Panc1 (cell line): Measurements from ENCODE around the gene SEC31A. TPM values are rescaled to one million over a fixed set of nuclear protein-coding genes. Genes with fewer than 3 reads are reported as not detected.
"Not testable (repeated sequence)": the region's sequence is repeated elsewhere in the genome, so short reads cannot be mapped to it uniquely, and the experiment has no call there.

Experiments used
- ATAC-seq: fragments of 200-7000 bp; cut with Tn5 transposase; 2 replicates; pipeline ENCODE4 v1.9.1; 2020; ENCODE audit warnings: mild to moderate bottlenecking, moderate library complexity
- BruUV-seq: library from RNA; stranded (reverse); fragments of 400-500 nt; replicated peaks from 2 replicates; lab custom pipeline; 2021; lab: Mats Ljungman, UMichigan
- CTCF ChIA-PET: fragments of 300-600 bp; sonication (Branson Sonifier 250); formaldehyde crosslinking; loops from one replicate; lab custom pipeline; 2022; ENCODE audit warnings: antibody characterized with exemption; lab: Charles Lee
- POLR2A ChIA-PET: fragments of 300-600 bp; sonication (Branson Sonifier 250); formaldehyde crosslinking; loops from one replicate; lab custom pipeline; 2022; ENCODE audit warnings: antibody characterized with exemption; lab: Charles Lee
- DNase-seq: peaks from one replicate; pipeline ENCODE4 v3.0.0-alpha.2; 2010; ENCODE audit warnings: low read depth, low spot score
- H3K27ac ChIP-seq: 2 replicates; pipeline ENCODE4 v1.5.1; 2011; ENCODE audit warnings: mild to moderate bottlenecking, low read length, inconsistent platforms
- H3K27me3 ChIP-seq: fragments of 200-500 bp; sonication (Bioruptor generic); 2 replicates; pipeline ENCODE4 v1.6.0; 2014; ENCODE audit warnings: low read length, inconsistent platforms; ENCODE audit not compliant: control insufficient read depth, insufficient read depth
- H3K36me3 ChIP-seq: fragments of 200-500 bp; sonication (Bioruptor generic); 2 replicates; pipeline ENCODE4 v1.5.1; 2014; ENCODE audit warnings: inconsistent platforms, mild to moderate bottlenecking, low read length, moderate library complexity; ENCODE audit not compliant: control insufficient read depth, insufficient read depth
- H3K4me1 ChIP-seq: 2 replicates; pipeline ENCODE4 v1.5.1; 2011; ENCODE audit warnings: inconsistent platforms, mild to moderate bottlenecking, low read length, moderate library complexity; ENCODE audit not compliant: control insufficient read depth, insufficient read depth
- H3K4me3 ChIP-seq, 2 experiments: 2 replicates each; pipeline ENCODE4 v1.5.1; 2011 to 2012; ENCODE audit warnings: low read depth in 2 of 2, low read length in 2 of 2, mild to moderate bottlenecking in 2 of 2, inconsistent platforms in 1 of 2, moderate library complexity in 1 of 2
- H3K9me3 ChIP-seq: fragments of 200-500 bp; sonication (Bioruptor generic); 2 replicates; pipeline ENCODE4 v1.5.1; 2014; ENCODE audit warnings: low read depth, mild to moderate bottlenecking, inconsistent platforms, low read length, moderate library complexity; ENCODE audit not compliant: control insufficient read depth, insufficient read depth
- POLR2AphosphoS5 ChIP-seq: IDR thresholded peaks from 2 replicates; pipeline ENCODE4 v1.6.1; 2012; ENCODE audit warnings: mild to moderate bottlenecking, low read depth, low read length, moderate library complexity
- SIN3A ChIP-seq: IDR thresholded peaks from 2 replicates; pipeline ENCODE4 v1.6.1; 2012; ENCODE audit warnings: low read depth, mild to moderate bottlenecking, low read length, moderate library complexity, borderline replicate concordance; ENCODE audit not compliant: insufficient read depth
- TCF7L2 ChIP-seq: IDR thresholded peaks from 2 replicates; pipeline ENCODE4 v1.6.1; 2011; ENCODE audit warnings: mild to moderate bottlenecking, low read depth, low read length, inconsistent platforms
- in situ Hi-C: cut with HindIII; loops from 2 replicates; pipeline ENCODE4 v1.10.0; 2016; ENCODE audit warnings: low sequenced_read_pairs, low pct_unique_long_range_greater_than_20kb
- intact Hi-C: fragments of 100-400 bp; cut with micrococcal nuclease; formaldehyde crosslinking; loops from one replicate; pipeline ENCODE4 v1.10.0; 2022; ENCODE audit not compliant: unreplicated experiment
- total RNA-seq: library from RNA; stranded (reverse); gene quantifications from one replicate; pipeline ENCODE4 v1.2.1, GENCODE V29; 2021; ENCODE audit not compliant: unreplicated experiment
- TF ChIP-seq, protein P1 (sequence below): fragments of 450-650 bp; IDR thresholded peaks from 2 replicates; pipeline ENCODE4 v1.5.1; 2017; ENCODE audit warnings: mild to moderate bottlenecking
- TF ChIP-seq, protein P2 (sequence below), 2 experiments: IDR thresholded peaks; 2 replicates each; pipeline ENCODE4 v1.6.1; 2011 to 2012; ENCODE audit warnings: low read depth in 2 of 2, control low read depth in 1 of 2, low read length in 1 of 2, mild to moderate bottlenecking in 1 of 2, moderate library complexity in 1 of 2; ENCODE audit not compliant: insufficient read depth in 1 of 2

Gene SEC31A
- total RNA-seq, 1 experiment from 2014 or later: 107 TPM

DNA sequence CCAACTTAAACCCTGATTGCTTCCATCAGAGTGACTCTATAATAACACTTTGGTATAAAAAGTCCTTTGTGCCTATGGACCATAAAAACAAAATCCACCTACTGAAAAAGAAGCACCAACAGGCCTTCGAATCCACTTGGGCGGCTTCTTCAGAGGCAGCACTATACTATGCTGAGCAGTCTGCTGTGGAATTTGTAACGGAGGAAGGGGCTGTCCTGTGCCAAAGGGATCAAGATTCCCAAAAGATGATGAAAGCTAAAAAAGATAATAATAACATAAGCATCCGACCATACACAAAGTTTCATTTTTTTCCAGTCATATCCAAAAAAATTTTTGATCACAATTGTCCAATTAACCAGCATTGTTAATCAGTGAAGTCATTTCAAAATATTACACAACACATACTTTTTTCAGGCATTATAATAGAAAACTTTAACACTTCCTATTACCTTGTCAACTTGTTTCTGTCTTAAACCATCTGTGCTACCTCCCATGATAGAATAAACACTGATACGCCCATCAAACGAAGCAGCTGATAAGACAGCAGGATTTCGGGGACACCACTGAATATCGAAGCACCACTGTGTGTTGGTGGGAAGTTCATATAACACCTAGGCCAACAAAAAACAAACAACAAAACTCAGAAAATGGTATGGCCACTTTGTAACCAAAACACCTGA, 24.1 kb downstream of the SEC31A start:
- ChIA-PET CTCF (no interaction called here), POLR2A (no interaction called here)
- DNase-seq: no peak
- TF ChIP-seq, protein P1, sequence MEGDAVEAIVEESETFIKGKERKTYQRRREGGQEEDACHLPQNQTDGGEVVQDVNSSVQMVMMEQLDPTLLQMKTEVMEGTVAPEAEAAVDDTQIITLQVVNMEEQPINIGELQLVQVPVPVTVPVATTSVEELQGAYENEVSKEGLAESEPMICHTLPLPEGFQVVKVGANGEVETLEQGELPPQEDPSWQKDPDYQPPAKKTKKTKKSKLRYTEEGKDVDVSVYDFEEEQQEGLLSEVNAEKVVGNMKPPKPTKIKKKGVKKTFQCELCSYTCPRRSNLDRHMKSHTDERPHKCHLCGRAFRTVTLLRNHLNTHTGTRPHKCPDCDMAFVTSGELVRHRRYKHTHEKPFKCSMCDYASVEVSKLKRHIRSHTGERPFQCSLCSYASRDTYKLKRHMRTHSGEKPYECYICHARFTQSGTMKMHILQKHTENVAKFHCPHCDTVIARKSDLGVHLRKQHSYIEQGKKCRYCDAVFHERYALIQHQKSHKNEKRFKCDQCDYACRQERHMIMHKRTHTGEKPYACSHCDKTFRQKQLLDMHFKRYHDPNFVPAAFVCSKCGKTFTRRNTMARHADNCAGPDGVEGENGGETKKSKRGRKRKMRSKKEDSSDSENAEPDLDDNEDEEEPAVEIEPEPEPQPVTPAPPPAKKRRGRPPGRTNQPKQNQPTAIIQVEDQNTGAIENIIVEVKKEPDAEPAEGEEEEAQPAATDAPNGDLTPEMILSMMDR: no peak
- TF ChIP-seq, protein P2, sequence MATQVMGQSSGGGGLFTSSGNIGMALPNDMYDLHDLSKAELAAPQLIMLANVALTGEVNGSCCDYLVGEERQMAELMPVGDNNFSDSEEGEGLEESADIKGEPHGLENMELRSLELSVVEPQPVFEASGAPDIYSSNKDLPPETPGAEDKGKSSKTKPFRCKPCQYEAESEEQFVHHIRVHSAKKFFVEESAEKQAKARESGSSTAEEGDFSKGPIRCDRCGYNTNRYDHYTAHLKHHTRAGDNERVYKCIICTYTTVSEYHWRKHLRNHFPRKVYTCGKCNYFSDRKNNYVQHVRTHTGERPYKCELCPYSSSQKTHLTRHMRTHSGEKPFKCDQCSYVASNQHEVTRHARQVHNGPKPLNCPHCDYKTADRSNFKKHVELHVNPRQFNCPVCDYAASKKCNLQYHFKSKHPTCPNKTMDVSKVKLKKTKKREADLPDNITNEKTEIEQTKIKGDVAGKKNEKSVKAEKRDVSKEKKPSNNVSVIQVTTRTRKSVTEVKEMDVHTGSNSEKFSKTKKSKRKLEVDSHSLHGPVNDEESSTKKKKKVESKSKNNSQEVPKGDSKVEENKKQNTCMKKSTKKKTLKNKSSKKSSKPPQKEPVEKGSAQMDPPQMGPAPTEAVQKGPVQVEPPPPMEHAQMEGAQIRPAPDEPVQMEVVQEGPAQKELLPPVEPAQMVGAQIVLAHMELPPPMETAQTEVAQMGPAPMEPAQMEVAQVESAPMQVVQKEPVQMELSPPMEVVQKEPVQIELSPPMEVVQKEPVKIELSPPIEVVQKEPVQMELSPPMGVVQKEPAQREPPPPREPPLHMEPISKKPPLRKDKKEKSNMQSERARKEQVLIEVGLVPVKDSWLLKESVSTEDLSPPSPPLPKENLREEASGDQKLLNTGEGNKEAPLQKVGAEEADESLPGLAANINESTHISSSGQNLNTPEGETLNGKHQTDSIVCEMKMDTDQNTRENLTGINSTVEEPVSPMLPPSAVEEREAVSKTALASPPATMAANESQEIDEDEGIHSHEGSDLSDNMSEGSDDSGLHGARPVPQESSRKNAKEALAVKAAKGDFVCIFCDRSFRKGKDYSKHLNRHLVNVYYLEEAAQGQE (IDR thresholded peaks at IDR 0.05; ENCODE audit: insufficient read depth in 1 of 2, low read depth in 2 of 2, low read length in 1 of 2): no peak
- TF ChIP-seq TCF7L2 (no peak), SIN3A (no peak), POLR2AphosphoS5 (no peak)
- BruUV-seq: no TSS peak
- intact Hi-C loops (no loop called here), in situ Hi-C loops (no loop called here)
- H3K27ac ChIP-seq: no peak overlapping the region
- peaks cover 2% of the 10 kb centered on the region; the same call in 1 of the 2 replicates for H3K4me1 ChIP-seq
- no peaks in the 10 kb centered on the region for H3K9me3 ChIP-seq
- H3K27me3 ChIP-seq: no peaks in the 10 kb centered on the region
- no peak for ATAC-seq
- H3K4me3 ChIP-seq: no peak overlapping the region
- peaks cover 36% of the 10 kb centered on the region for H3K36me3 ChIP-seq

DNA sequence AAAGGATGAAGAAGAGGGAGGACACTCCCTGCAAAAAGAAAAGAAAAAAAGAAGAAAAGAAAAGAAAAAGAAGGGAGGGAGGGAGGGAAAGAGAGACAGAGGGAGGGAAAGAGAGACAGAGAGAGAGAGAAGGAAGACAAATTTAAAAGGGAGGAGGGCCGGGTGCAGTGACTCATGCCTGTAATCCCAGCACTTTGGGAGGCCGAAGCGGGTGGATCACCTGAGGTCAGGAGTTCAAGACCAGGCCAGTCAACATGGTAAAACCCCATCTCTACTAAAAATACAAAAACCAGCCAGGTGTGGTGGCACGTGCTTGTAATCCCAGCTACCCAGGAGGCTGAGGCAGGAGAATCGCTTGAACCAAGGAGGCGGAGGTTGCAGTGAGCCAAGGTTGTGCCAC, 24.9 kb downstream of the SEC31A start:
- H3K4me3 ChIP-seq, in situ Hi-C loops, POLR2A ChIA-PET, ATAC-seq, BruUV-seq, H3K27me3 ChIP-seq, DNase-seq, H3K9me3 ChIP-seq, CTCF ChIA-PET, intact Hi-C loops, H3K4me1 ChIP-seq, H3K27ac ChIP-seq: not testable (repeated sequence)
- H3K36me3 ChIP-seq: peaks cover 38% of the 10 kb centered on the region

DNA sequence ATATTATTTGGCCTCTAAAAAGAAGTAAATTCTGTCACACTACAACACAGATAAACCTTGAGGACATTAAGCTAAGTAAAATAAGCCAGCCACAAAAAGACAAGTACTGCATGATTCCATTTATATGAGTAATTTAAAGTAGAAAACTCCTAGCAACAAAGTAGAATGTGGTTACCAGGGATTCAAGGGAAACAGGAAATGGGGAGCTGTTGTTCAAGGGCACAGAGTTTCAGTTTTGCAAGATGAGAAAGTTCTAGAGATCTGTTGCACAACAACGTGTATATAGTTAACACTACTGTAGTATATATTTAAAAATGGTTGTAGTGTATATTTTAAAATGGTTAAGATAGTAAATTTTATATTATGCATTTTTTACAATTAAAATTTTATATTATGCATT, 25.4 kb downstream of the SEC31A start:
- in situ Hi-C loops (no loop called here), intact Hi-C loops (no loop called here)
- BruUV-seq: no TSS peak
- Histone ChIP-seq H3K4me1 (peaks cover 2% of the 10 kb centered on the region; the same call in 1 of the 2 replicates), H3K27me3 (no peaks in the 10 kb centered on the region), H3K9me3 (no peaks in the 10 kb centered on the region), H3K4me3 (no peak overlapping the region), H3K36me3 (peaks cover 40% of the 10 kb centered on the region), H3K27ac (no peak overlapping the region)
- no peak for ATAC-seq
- TF ChIP-seq, protein P1: no peak
- TF ChIP-seq, protein P2 (IDR thresholded peaks at IDR 0.05; ENCODE audit: insufficient read depth in 1 of 2, low read depth in 2 of 2, low read length in 1 of 2): no peak
- TF ChIP-seq TCF7L2 (no peak), SIN3A (no peak), POLR2AphosphoS5 (no peak)
- CTCF ChIA-PET: no interaction called here
- POLR2A ChIA-PET: no interaction called here
- DNase-seq: no peak
